ENCODE results near the gene WDR19. TPM values are rescaled to one million over a fixed set of nuclear protein-coding genes. Genes with fewer than 3 reads are reported as not detected.
"Not testable (repeated sequence)": the region's sequence is repeated elsewhere in the genome, so short reads cannot be mapped to it uniquely, and the experiment has no call there.

WDR19 gene
- polyA plus RNA-seq, 1 experiment, result 21.4 TPM

DNA sequence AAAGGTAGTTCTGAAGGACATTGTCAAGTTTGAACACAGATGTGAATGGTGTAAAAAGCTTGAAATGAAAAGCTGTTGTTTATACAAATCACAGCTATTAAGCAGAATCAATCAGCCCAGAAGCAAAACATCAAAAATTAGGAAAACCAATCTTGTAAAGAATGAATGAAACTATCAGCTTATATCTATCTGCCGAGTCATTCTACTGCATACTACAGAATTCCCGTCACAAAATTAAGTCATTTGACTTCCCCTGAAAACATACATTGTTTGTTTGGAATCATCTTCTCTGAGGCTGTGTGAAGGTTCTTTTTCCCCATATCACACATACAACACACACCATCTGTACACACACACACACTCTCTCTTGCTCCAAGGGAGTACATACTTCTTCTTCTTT, 103.5 kb downstream of the WDR19 start:
- no peak overlapping the region for H3K4me3 ChIP-seq (ENCODE audit: low read depth, low read length)
- no peak for DNase-seq (ENCODE audit: low read depth)
- ChIA-PET CTCF (interaction anchor here (1.3 kb wide), 1 partner anchor 19 kb away, joined by 4 read pairs; no protein-coding TSS in a partner anchor), POLR2A (no interaction called here)
- peaks cover 7% of the 10 kb centered on the region for H3K36me3 ChIP-seq (ENCODE audit: control insufficient read depth, insufficient read depth, low read length)
- TF ChIP-seq CTCF (IDR thresholded peaks at IDR 0.05; ENCODE audit: insufficient read depth, low read depth, low read length), result no peak
- no peaks in the 10 kb centered on the region for H3K27me3 ChIP-seq (ENCODE audit: control insufficient read depth, insufficient read depth, low read length)

GRCh38 chr4:39286263-39286662, 103.9 kb downstream of the WDR19 start:
- ChIA-PET CTCF (interaction anchor here (1.3 kb wide), 1 partner anchor 19 kb away, joined by 4 read pairs; no protein-coding TSS in a partner anchor), POLR2A (no interaction called here)
- Histone ChIP-seq H3K4me3 (ENCODE audit: low read depth, low read length) (no peak overlapping the region), H3K27me3 (ENCODE audit: control insufficient read depth, insufficient read depth, low read length) (no peaks in the 10 kb centered on the region), H3K36me3 (ENCODE audit: control insufficient read depth, insufficient read depth, low read length) (peaks cover 7% of the 10 kb centered on the region)
- no peak for TF ChIP-seq CTCF (IDR thresholded peaks at IDR 0.05; ENCODE audit: insufficient read depth, low read depth, low read length)
- DNase-seq (ENCODE audit: low read depth), result no peak

GRCh38 chr4:39287223-39287622, 104.9 kb downstream of the WDR19 start:
- DNase-seq (ENCODE audit: low read depth), result no peak
- no peak for TF ChIP-seq CTCF (IDR thresholded peaks at IDR 0.05; ENCODE audit: insufficient read depth, low read depth, low read length)
- H3K4me3 ChIP-seq (ENCODE audit: low read depth, low read length), result no peak overlapping the region
- POLR2A ChIA-PET, result no interaction called here
- CTCF ChIA-PET, result no interaction called here
- H3K36me3 ChIP-seq (ENCODE audit: control insufficient read depth, insufficient read depth, low read length), result peaks cover 7% of the 10 kb centered on the region
- H3K27me3 ChIP-seq (ENCODE audit: control insufficient read depth, insufficient read depth, low read length), result no peaks in the 10 kb centered on the region

DNA sequence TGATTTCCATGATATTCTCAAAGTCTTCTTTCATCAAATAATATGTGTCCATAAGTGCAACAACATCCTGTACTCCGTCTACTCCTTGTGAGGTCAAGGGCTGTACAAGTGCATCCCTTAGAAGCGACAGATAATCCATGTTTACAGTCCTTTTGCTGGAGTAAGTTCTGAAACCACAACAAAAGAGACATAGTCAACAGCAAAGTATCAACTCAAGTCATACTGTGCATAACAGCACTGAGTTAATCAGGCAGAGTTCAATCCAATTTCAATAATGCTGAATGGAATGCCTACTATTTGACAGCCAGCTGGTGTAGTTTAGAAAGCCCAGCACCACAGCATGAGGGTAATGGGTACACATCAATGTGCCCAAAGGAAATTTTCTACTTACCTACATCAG, 109.4 kb downstream of the WDR19 start:
- peaks cover 7% of the 10 kb centered on the region for H3K36me3 ChIP-seq (ENCODE audit: control insufficient read depth, insufficient read depth, low read length)
- CTCF ChIA-PET, result no interaction called here
- POLR2A ChIA-PET, result no interaction called here

GRCh38 chr4:39292433-39292832, 110.1 kb downstream of the WDR19 start:
- CTCF ChIA-PET, result not testable (repeated sequence)

More for the DNA sequence above, 109.4 kb downstream of the WDR19 start:
- DNase-seq (ENCODE audit: low read depth), result no peak
- TF ChIP-seq CTCF (IDR thresholded peaks at IDR 0.05; ENCODE audit: insufficient read depth, low read depth, low read length), result no peak
- no peaks in the 10 kb centered on the region for H3K27me3 ChIP-seq (ENCODE audit: control insufficient read depth, insufficient read depth, low read length)
- H3K4me3 ChIP-seq (ENCODE audit: low read depth, low read length), result no peak overlapping the region

GRCh38 chr4:39295784-39296183, 113.5 kb downstream of the WDR19 start:
- H3K27me3 ChIP-seq (ENCODE audit: control insufficient read depth, insufficient read depth, low read length), result no peaks in the 10 kb centered on the region
- ChIA-PET POLR2A (no interaction called here), CTCF (no interaction called here)
- no peak for TF ChIP-seq CTCF (IDR thresholded peaks at IDR 0.05; ENCODE audit: insufficient read depth, low read depth, low read length)
- no peak for DNase-seq (ENCODE audit: low read depth)
- H3K4me3 ChIP-seq (ENCODE audit: low read depth, low read length), result no peak overlapping the region
- H3K36me3 ChIP-seq (ENCODE audit: control insufficient read depth, insufficient read depth, low read length), result peaks cover 4% of the 10 kb centered on the region

More at GRCh38 chr4:39292433-39292832, 110.1 kb downstream of the WDR19 start:
- DNase-seq (ENCODE audit: low read depth); POLR2A ChIA-PET; H3K36me3 ChIP-seq (ENCODE audit: control insufficient read depth, insufficient read depth, low read length); H3K4me3 ChIP-seq (ENCODE audit: low read depth, low read length); H3K27me3 ChIP-seq (ENCODE audit: control insufficient read depth, insufficient read depth, low read length): not testable (repeated sequence)
